Raji (cell line): Measurements from ENCODE around the gene AMOTL2.

Source experiments
- POLR2A ChIP-seq: IDR thresholded peaks from 2 replicates; pipeline ENCODE4 v1.6.1; 2011; ENCODE audit warnings: low read depth, low read length, control low read depth; ENCODE audit not compliant: insufficient read depth

AMOTL2 gene

DNA sequence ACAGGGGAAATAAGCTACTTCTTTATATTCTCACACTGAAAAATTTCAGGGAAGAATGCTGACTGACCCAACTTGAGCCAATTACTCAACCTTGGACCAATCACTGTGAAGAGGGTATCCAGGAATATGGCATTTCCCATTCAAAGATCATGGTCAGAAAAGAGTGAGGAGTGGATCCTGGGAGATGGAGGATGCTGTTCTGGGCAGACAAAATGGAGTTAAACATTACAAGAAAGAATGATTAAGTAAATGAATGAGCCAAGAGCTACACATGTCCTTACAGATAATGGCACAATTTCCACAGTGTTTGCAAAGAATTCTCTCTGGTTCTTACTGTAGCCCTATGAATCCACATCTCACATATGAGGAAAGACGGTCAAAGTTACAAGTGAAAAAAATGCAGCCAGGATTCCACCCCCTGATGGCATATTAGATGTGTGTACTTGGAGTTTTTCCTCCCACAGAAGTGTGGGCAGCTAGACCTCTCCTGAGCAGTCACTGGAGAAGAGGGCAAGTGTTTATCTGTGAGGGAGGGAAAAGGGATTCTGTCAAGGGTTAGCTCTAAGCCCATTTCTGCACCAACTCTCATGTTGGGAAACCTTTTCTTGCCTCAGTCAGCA lies 33.8 kb downstream of the AMOTL2 start:
- TF ChIP-seq POLR2A: no peak

DNA sequence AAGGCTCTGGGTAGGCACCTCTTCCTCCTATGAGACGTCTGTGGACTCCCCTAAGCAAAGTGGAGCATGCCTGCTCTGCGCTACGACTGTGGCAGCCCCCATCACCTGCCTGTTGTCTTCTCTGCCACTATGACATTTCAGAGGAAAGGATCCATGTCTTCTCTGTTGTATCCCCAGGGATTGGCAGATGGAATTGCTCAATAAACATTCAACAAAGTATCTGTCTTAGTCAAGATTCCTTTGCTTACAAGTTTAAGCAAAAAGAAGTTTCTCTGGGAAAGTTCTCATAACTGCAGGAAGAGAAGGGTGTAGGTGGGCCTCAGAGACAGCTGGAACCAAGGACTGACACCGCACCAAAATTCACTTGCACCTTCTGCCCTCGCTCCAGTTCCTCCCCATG lies 34.3 kb downstream of the AMOTL2 start:
- no peak for TF ChIP-seq POLR2A

DNA sequence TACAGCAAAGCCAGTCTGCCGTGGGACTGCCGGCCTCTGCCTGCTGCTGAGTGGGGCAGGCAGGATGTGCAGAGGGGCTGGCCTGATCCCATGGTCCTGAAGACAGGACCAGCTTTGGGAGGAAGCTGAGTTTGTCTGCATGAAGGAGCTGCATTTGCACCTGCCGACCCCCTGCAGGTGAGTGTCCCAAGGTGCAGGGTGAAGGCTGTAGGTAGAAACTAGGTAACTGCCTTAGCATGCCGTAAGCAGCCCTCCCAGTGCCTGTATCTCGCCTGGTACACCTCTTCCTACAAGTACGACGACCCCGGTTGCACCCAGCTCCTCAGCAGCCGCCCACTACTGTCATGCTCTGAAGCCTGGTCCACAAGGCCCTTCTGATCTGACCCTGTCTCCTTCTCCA lies 34.9 kb downstream of the AMOTL2 start:
- no peak for TF ChIP-seq POLR2A

DNA sequence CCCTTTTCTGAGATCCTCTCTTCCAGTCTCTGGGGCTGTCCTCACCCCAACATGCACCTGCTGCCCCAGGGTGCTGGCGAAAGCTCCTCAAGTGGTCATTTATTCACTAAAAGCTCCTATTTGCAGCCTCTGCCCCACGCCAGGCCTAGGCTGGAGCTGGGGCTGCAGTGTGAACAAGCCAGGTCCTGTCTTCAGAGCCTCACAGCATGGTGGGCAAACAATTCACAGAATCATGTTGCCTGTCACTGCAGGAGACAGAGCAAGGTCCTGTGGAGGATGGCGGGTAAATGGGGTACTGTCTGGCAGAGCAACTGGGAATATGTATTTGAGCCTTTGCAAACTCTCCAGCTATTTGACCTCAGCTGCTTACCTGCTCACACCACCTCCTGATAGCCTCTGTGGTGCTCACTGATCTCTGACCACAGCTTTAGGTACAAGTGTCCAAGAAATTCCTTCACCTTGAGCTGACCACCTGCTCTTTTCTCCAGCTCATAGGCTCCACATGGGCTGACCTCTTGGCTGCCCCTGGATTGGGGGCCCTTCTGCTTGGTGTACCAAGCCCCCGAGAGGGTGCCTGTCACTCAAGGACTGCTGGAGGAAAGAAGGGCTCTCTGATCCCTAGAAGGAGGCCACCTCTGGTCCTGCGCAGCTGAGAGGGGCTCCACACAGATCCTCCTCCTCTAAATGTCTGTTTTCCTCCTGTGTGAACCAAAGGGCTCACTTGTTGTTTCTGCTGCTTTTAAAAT lies 35.6 kb downstream of the AMOTL2 start:
- TF ChIP-seq POLR2A: no peak

DNA sequence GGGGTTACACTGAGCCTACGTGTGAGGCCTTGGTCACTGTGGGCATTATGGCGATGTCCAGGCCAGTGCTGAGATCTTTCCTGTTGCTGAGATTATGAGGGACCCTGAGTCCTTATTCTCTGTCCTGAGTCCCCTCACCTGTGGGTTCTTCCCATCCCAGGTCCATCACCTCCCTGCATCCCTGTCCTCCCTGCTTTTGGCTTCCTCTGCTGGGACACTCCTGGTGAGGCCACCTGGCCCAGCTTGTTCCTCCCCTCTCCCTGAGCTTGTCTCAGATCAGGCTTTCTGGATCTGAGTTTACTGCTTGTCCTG lies 36.1 kb downstream of the AMOTL2 start:
- TF ChIP-seq POLR2A: no peak

DNA sequence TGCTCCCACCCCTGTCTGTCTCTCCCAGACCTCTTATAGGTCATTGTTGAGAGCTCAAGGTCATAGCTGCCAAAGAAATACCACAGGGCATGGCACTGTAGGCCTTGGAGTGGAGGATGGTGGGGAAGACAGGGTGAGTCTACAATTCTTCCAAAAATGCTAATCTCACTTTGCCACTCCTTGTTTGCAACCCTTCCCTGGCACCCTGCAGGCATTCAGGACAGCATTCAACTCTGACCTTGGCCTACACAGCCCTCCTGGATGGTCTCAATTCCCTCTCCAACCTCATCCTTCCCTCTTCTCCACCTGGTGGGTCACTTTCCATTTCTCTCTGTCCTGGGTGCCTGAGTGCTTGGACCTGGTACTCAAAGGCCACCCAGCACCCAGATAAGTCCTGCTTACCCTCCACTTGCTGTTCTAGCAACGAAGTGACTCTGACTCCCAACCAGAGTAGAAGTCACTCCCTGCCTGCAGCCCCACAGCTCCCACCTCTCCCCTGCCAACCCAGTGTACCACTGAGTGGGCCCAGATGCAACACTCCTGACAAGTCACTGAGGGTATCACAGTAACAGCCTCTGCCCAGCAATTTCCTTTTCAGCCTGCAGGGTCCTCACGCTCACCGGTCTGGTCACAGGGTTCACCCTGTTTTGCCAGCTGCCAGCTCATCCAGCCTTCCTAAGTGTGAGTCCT lies 36.6 kb downstream of the AMOTL2 start:
- no peak for TF ChIP-seq POLR2A

DNA sequence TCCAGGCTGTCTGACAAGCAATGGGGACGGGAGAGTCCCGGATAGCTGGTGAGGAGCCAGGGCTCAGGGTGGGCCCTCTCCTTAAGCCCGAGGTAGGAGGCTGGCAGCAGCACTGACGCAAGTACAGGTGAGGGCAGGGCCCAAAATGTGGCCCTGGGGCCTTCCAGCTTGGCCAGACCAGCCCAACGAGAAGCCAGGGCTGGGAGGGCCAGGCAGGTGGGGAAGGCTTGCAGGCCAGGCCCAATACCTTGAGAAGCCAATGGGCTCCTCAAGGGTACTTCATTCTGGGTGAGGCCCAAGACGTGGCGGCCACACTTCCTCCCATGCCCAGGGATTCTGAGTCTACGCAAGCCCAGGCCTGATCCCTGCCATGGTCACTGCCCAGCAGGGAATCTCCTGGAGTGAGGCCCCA lies 37.2 kb downstream of the AMOTL2 start:
- no peak for TF ChIP-seq POLR2A

DNA sequence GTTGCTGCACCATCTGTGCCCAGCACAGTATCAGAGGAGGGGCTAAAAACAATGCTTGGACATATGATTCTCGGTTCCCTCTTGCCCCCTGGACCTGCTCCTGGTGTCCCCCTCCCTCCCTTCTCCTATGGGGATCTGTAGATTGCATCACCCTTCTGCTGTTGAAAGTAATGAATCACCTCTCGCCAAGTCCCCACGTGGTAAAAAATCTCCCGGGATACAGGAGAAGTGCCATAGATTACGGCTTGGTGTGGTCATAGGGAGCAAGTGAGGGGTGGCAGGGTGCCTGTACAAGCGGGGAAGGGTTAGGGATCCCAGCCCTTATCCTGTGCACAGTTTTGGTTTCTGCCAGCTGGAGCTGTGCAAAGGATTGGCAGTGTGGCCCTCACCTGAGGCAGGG lies 37.7 kb downstream of the AMOTL2 start:
- TF ChIP-seq POLR2A: no peak

DNA sequence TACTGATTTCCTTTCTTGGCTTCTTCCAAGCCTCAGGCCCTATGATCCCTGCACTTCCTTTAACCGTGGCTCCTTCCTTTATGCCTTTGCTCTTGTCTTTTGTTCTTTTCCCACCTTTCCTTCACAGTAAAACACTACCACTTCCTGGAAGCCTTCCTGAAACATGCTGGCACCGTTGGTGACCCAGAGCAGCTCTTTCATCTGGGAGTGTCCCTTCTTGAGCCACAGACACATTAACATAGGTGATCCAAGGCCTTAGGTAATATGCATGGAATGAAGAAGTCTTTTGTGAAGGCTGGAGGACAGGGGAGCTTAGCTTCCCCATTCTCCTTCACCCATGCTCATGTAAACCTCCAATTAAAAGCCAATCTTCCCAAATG lies 39.4 kb downstream of the AMOTL2 start:
- no peak for TF ChIP-seq POLR2A

DNA sequence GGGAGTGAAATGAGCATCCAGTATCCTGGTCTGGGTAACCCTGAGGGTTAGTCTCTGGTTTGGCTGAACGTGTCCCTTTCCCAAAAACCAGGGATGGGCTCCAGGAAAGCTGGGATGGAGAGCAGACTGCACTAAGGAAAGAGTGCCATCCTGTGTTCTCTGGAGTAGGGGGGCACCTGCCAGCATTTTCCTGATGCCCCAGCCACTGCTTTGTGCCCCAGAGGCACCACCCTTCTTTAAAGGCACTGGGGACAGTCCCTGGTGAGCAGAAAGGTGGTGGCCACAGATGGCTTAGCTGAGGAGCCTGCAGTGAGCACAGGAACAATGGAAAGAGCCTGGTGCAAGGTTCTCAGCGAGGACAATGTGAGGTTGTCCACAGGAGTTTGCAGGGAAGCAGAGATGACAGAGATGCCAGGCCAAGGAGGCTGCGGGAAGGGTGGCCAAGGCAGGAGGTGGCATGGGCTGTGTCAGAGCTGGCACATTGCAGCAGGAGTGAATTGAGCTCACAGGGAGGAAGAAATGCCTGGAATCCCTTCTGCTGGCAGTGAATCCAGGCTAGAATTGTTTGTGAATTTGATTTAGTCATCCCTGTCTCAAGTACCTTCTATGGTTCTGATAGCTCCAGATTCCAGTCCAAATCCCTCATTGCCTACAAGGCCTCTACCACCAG lies 39.9 kb downstream of the AMOTL2 start:
- no peak for TF ChIP-seq POLR2A

DNA sequence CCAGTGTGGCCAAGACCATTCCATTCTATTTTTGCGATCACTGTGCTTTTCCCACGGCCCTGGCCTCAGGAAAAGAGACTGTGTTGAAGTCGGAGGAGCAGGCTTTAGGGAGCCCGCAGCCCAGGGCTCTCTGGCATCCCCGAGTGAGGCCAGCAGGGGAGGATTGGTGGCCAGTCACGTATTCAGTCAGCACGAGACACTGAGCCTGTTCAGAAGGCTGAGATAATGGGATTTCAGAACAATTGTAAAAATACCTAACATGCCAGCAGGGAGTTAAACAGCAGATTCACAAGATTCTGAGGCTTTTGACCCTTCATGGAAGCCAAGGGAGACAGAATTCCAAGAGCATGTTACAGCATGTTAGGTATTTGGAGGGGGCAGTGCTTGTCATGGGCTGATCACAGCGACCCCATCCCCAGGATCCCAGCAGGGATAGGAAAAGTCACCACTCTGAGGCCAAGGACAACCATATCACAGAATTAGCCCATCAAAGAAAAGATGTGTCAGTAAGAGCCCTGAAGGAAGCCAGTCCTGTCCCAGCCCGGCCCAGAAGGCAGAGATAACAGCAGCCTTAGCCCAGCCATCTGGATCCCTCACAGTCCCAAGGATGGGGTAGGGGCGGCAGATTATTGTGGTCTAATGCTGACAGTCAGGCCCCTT lies 40.6 kb downstream of the AMOTL2 start:
- TF ChIP-seq POLR2A: no peak

DNA sequence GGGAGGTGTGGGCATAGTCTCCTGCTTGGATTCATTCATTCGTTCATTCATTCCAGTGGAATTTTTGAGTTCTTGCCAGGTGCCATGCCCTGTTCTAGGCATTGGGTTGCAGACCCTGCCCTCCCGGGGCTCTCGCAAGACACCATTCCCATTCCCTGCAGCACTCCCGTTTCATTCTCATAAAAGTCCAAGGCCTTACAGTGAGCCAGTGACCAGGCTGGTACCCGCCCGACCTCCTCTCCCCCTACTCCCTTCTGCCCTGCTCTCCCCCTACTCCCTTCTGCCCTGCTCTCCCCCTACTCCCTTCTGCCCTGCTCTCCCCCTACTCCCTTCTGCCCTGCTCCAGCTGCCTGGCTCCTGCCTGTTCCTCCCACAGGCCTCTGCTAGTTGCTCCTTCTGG lies 41.9 kb downstream of the AMOTL2 start:
- TF ChIP-seq POLR2A: no peak

DNA sequence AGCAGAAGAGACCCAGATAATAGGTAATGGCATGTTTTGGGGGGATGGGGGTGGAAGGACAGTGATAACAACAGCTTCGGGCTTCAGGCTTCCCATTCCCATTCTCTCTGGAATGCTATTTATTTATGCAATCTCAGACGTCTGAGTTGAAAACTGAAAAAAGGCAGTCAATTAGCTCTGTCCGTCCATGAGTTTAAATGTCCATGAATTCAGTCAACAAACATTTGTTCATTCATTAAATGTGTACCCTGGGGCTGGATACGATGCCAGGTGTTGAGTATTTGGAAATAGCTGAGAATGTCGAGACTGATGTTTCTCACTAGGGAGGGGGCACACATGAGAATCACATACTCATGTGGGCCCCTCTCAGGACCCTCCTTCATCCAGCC lies 42.4 kb downstream of the AMOTL2 start:
- no peak for TF ChIP-seq POLR2A

DNA sequence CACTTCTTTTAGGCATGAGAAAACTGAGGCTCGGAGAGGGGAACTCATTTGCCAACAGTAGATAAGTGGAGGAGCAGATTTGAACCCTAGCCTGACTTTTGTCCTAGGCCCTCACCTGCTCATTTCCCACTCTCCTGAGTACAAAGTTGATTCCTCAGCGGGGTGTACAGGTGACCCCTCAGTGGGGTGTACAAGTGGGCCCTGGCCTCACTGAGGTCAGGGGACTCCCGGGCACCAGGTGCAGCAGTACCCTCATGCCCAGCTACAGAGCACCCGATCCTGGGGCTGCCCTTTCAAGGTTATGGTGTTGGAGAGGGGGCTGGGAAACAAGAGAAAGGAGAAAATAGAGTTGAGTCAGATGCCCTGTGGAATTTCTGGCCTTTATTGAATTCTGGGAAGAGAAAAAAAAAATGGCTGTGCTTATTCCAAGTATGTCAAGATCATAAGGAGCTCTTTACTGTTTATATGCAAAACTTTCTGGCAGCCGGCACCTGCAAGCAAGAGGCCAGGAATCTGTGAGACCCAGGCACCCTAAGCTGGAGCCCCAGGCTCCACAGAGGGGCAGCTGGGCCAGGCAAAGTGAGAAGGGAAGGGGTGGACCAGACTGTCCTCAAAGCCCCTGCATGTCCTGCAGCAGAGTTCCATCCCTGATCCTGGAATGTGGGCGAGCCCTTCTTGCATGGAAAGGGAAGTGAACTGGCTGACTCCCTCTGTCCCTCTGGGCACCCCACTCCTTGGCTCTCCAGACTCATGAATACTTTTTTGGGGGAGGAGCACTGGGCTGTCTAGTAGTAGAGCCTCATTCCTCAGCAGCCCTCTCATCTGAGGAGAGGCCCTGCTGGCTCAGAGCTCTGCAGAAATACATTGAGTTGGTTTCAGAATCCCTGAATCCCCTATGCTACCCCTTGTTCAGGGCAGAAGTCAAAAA lies 43.1 kb downstream of the AMOTL2 start:
- TF ChIP-seq POLR2A: no peak
